Neural progenitor cell (in vitro differentiated cells): ENCODE measurements around the gene CDC123. TPM values are rescaled to one million over a fixed set of nuclear protein-coding genes. Genes with fewer than 3 reads are reported as not detected.
"Not testable (repeated sequence)": the region's sequence is repeated elsewhere in the genome, so short reads cannot be mapped to it uniquely, and the experiment has no call there.

Experiments used
- DNase-seq: peaks from one replicate; pipeline ENCODE4 v3.0.0-alpha.2; 2016; ENCODE audit warnings: low spot score
- H2AFZ ChIP-seq: fragments of 200-600 bp; sonication (generic); replicated peaks from 2 replicates; pipeline ENCODE4 v1.6.1; 2016; ENCODE audit warnings: antibody characterized with exemption
- H3F3A ChIP-seq: fragments of 200-600 bp; sonication (generic); 2 replicates; pipeline ENCODE4 v1.6.1; 2016; ENCODE audit warnings: antibody characterized with exemption, low read depth
- H3K27ac ChIP-seq: fragments of 200-600 bp; sonication (generic); 2 replicates; pipeline ENCODE4 v1.5.1; 2016; ENCODE audit warnings: mild to moderate bottlenecking
- H3K27me3 ChIP-seq: fragments of 200-600 bp; sonication (generic); 2 replicates; pipeline ENCODE4 v1.6.1; 2016; ENCODE audit warnings: mild to moderate bottlenecking, moderate library complexity
- H3K36me3 ChIP-seq: fragments of 200-600 bp; sonication (generic); 2 replicates; pipeline ENCODE4 v1.5.1; 2016
- H3K4me1 ChIP-seq: fragments of 200-600 bp; sonication (generic); 2 replicates; pipeline ENCODE4 v1.6.1; 2016; ENCODE audit warnings: mixed run types
- H3K4me2 ChIP-seq: fragments of 200-600 bp; sonication (generic); 2 replicates; pipeline ENCODE4 v1.6.1; 2016
- H3K4me3 ChIP-seq: fragments of 200-600 bp; sonication (generic); 2 replicates; pipeline ENCODE4 v1.5.1; 2016
- H3K79me2 ChIP-seq: fragments of 200-600 bp; sonication (generic); 2 replicates; pipeline ENCODE4 v1.6.1; 2016; ENCODE audit warnings: low read depth
- H3K9ac ChIP-seq: fragments of 200-600 bp; sonication (generic); 2 replicates; pipeline ENCODE4 v1.6.1; 2016
- H3K9me3 ChIP-seq: fragments of 200-600 bp; sonication (generic); 2 replicates; pipeline ENCODE4 v1.5.1; 2016; ENCODE audit warnings: low read depth
- H4K20me1 ChIP-seq: fragments of 200-600 bp; sonication (generic); 2 replicates; pipeline ENCODE4 v1.6.1; 2016; ENCODE audit warnings: low read depth
- H3K27ac Mint-ChIP-seq: 3 replicates; pipeline ENCODE4 v1.8.0; 2021; ENCODE audit warnings: mixed read lengths
- H3K27me3 Mint-ChIP-seq: 2 replicates; pipeline ENCODE4 v1.8.0; 2022; ENCODE audit warnings: low read depth, mild to moderate bottlenecking, inconsistent platforms, moderate library complexity, mixed read lengths; ENCODE audit not compliant: insufficient read depth
- H3K36me3 Mint-ChIP-seq: 3 replicates; pipeline ENCODE4 v1.8.0; 2021; ENCODE audit warnings: mixed read lengths
- H3K4me1 Mint-ChIP-seq: 3 replicates; pipeline ENCODE4 v1.8.0; 2021; ENCODE audit warnings: mixed read lengths
- H3K4me3 Mint-ChIP-seq: 3 replicates; pipeline ENCODE4 v1.8.0; 2021; ENCODE audit warnings: mild to moderate bottlenecking, moderate library complexity, mixed read lengths
- H3K9me3 Mint-ChIP-seq: 3 replicates; pipeline ENCODE4 v1.8.0; 2020; ENCODE audit warnings: mixed read lengths
- EZH2 ChIP-seq: fragments of 200-600 bp; sonication (generic); IDR thresholded peaks from 2 replicates; pipeline ENCODE4 v1.6.1; 2017; ENCODE audit warnings: antibody characterized with exemption, mild to moderate bottlenecking, moderate library complexity
- EZH2phosphoT487 ChIP-seq: fragments of 200-600 bp; sonication (generic); IDR thresholded peaks from 2 replicates; pipeline ENCODE4 v1.6.1; 2017; ENCODE audit warnings: antibody characterized with exemption
- total RNA-seq: library from RNA; depleted of rRNA; stranded (reverse); fragments of >200 nt; gene quantifications from 2 replicates; pipeline ENCODE4 v1.2.3, GENCODE V29; 2015; ENCODE audit warnings: low replicate concordance
- TF ChIP-seq, protein P1 (sequence below): fragments of 200-600 bp; sonication (generic); IDR thresholded peaks from 2 replicates; pipeline ENCODE4 v1.5.1; 2017; ENCODE audit warnings: antibody characterized with exemption, mild to moderate bottlenecking

CDC123 gene
- total RNA-seq, 1 donor from 2014 or later, result 134 TPM

GRCh38 chr10:12228851-12229250 lies 32.9 kb downstream of the CDC123 start:
- no peaks in the 10 kb centered on the region for H3K27me3 ChIP-seq
- no peaks in the 10 kb centered on the region for H4K20me1 ChIP-seq
- H3F3A ChIP-seq, result no peaks in the 10 kb centered on the region
- Mint-ChIP-seq H3K27ac (no peak overlapping the region), H3K4me1 (no peaks in the 10 kb centered on the region), H3K27me3 (peaks cover 4% of the 10 kb centered on the region), H3K36me3 (peaks cover 28% of the 10 kb centered on the region), H3K9me3 (peaks cover 2% of the 10 kb centered on the region), H3K4me3 (no peak overlapping the region)
- H3K27ac ChIP-seq, result no peak overlapping the region
- H3K79me2 ChIP-seq, result peaks cover 9% of the 10 kb centered on the region
- no peak overlapping the region for H3K4me3 ChIP-seq
- no peak overlapping the region for H3K9ac ChIP-seq
- H3K36me3 ChIP-seq, result peaks cover 32% of the 10 kb centered on the region
- DNase-seq, result no peak
- H2AFZ ChIP-seq, result no peak overlapping the region
- no peaks in the 10 kb centered on the region for H3K9me3 ChIP-seq
- TF ChIP-seq EZH2phosphoT487 (no peak), EZH2 (no peak)
- TF ChIP-seq, protein P1, sequence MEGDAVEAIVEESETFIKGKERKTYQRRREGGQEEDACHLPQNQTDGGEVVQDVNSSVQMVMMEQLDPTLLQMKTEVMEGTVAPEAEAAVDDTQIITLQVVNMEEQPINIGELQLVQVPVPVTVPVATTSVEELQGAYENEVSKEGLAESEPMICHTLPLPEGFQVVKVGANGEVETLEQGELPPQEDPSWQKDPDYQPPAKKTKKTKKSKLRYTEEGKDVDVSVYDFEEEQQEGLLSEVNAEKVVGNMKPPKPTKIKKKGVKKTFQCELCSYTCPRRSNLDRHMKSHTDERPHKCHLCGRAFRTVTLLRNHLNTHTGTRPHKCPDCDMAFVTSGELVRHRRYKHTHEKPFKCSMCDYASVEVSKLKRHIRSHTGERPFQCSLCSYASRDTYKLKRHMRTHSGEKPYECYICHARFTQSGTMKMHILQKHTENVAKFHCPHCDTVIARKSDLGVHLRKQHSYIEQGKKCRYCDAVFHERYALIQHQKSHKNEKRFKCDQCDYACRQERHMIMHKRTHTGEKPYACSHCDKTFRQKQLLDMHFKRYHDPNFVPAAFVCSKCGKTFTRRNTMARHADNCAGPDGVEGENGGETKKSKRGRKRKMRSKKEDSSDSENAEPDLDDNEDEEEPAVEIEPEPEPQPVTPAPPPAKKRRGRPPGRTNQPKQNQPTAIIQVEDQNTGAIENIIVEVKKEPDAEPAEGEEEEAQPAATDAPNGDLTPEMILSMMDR, result no peak
- no peaks in the 10 kb centered on the region for H3K4me1 ChIP-seq
- no peak overlapping the region for H3K4me2 ChIP-seq

- peaks cover 19% of the 10 kb centered on the region for H3K36me3 ChIP-seq
- not testable (repeated sequence) for H3K27ac ChIP-seq, H3K27ac Mint-ChIP-seq, H3K4me3 ChIP-seq, H3K4me3 Mint-ChIP-seq, H3K4me2 ChIP-seq, H3K27me3 Mint-ChIP-seq, H3K27me3 ChIP-seq, H3K9ac ChIP-seq, H2AFZ ChIP-seq, H3K4me1 ChIP-seq, H3K9me3 Mint-ChIP-seq, H3F3A ChIP-seq, H3K4me1 Mint-ChIP-seq, H3K79me2 ChIP-seq, H3K9me3 ChIP-seq, DNase-seq, H4K20me1 ChIP-seq
- peaks cover 29% of the 10 kb centered on the region for H3K36me3 Mint-ChIP-seq
These were observed 38.7 kb downstream of the CDC123 start for GRCh38 chr10:12234687-12235086.

DNA sequence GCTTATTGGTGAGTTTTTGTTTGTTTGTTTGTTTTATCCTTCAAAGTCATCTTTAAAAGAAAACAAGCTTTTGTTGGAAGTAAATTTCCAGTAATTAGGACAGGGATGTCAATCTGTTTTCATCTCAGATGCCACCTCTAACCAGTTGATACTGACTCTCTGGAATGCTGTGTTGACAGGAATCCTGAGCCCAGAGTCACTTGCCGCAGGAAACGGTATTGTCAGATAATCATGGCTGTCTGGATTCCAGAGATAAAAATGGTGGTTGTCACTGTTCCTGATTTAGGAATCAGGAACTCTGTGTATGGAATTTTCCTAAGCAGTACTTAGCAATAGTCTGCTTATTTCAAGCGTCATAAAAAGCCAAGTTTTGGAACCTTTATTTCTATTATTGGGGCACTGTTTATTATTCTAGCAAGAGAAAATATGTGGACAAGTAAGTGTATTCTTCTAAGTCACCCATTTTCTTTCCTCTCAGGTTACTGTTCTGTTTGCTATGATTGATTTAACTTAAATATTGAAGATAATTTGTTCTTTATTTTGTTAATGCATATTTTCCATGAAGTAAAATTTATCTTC lies 39.2 kb downstream of the CDC123 start:
- no peak for DNase-seq
- Mint-ChIP-seq H3K27ac (no peak overlapping the region), H3K4me1 (no peaks in the 10 kb centered on the region), H3K36me3 (peaks cover 31% of the 10 kb centered on the region), H3K27me3 (no peaks in the 10 kb centered on the region), H3K4me3 (no peak overlapping the region), H3K9me3 (no peaks in the 10 kb centered on the region)
- no peaks in the 10 kb centered on the region for H3K27me3 ChIP-seq
- no peaks in the 10 kb centered on the region for H3F3A ChIP-seq
- H3K9ac ChIP-seq, result no peak overlapping the region
- TF ChIP-seq EZH2, result no peak
- TF ChIP-seq EZH2phosphoT487, result no peak
- TF ChIP-seq, protein P1, result no peak
- H3K36me3 ChIP-seq, result peaks cover 19% of the 10 kb centered on the region
- no peak overlapping the region for H3K27ac ChIP-seq
- H3K79me2 ChIP-seq, result no peaks in the 10 kb centered on the region
- H3K4me2 ChIP-seq, result no peak overlapping the region
- H3K9me3 ChIP-seq, result no peaks in the 10 kb centered on the region
- H2AFZ ChIP-seq, result no peak overlapping the region
- no peaks in the 10 kb centered on the region for H3K4me1 ChIP-seq
- H4K20me1 ChIP-seq, result no peaks in the 10 kb centered on the region
- H3K4me3 ChIP-seq, result no peak overlapping the region

GRCh38 chr10:12235796-12236195 lies 39.8 kb downstream of the CDC123 start:
- TF ChIP-seq EZH2 (no peak), EZH2phosphoT487 (no peak)
- TF ChIP-seq, protein P1, result no peak
- H3K27me3 ChIP-seq, result no peaks in the 10 kb centered on the region
- no peaks in the 10 kb centered on the region for H3K4me1 Mint-ChIP-seq
- H3K27me3 Mint-ChIP-seq, result no peaks in the 10 kb centered on the region
- peaks cover 19% of the 10 kb centered on the region for H3K36me3 ChIP-seq
- H3K9me3 ChIP-seq, result no peaks in the 10 kb centered on the region
- no peak overlapping the region for H3K4me3 ChIP-seq
- no peaks in the 10 kb centered on the region for H4K20me1 ChIP-seq
- no peak overlapping the region for H3K9ac ChIP-seq
- no peak overlapping the region for H3K27ac Mint-ChIP-seq
- H3K79me2 ChIP-seq, result no peaks in the 10 kb centered on the region
- DNase-seq, result no peak
- no peak overlapping the region for H3K4me3 Mint-ChIP-seq
- no peak overlapping the region for H3K27ac ChIP-seq
- peaks cover 32% of the 10 kb centered on the region for H3K36me3 Mint-ChIP-seq
- H3K4me1 ChIP-seq, result no peaks in the 10 kb centered on the region
- no peaks in the 10 kb centered on the region for H3F3A ChIP-seq
- H2AFZ ChIP-seq, result no peak overlapping the region
- no peak overlapping the region for H3K4me2 ChIP-seq
- H3K9me3 Mint-ChIP-seq, result no peaks in the 10 kb centered on the region
